ENCODE results near the gene EVI2A. TPM values are rescaled to one million over a fixed set of nuclear protein-coding genes. Genes with fewer than 3 reads are reported as not detected.
"Not testable (repeated sequence)": the region's sequence is repeated elsewhere in the genome, so short reads cannot be mapped to it uniquely, and the experiment has no call there.

The EVI2A gene
- total RNA-seq, 1 experiment from 2014 or later: not detected

DNA sequence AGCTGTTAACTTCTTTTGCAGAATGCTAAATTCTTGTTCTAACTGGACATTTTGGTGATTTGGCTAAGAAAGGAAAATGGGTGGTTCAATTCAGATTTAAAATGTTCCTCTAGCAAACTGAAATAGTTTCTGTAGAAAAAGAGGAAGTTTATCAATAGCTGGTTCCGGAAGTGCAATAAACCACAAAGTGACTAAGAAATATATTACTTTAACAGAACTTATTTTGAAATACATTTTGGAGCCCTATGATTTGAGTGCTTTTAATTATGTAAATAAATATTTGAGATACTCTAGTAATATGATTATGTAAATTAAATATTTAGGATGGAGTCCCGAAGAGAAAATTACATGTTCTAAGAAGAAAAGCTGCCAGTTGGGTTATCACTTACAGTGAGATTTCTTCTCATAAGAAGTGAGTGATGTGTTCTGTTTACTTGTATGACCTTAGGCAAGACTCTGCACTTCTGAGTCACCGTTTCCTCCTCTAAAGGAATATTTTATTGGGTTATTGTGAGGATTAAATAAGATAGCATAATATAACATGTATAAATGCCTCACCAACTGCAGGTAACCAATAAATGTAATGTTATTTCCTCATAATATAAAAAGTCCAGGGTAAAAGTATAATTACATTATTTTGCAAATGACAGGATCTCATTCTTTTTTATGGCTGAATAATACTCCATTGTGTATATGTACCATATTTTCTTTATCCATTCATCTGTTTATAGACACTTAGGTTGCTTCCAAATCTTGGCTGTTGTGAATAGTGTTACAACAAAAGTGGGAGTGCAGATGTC is 7.2 kb downstream of the EVI2A start, which contains the start of gene EVI2B:
Gene EVI2B (minus strand): TSS at position 73 of the 800 bp plus-strand sequence. CDS start 8,445 bp downstream, outside the sequence.
- no peaks in the 10 kb centered on the region for H3K4me1 ChIP-seq (ENCODE audit: control insufficient read depth in 1 of 2, insufficient read depth in 2 of 2, low read length in 2 of 2)
- H3K27ac ChIP-seq (ENCODE audit: low read depth, low read length): no peak within 1 kb of the TSS
- H3K27me3 ChIP-seq (ENCODE audit: insufficient read depth, low read length): no peaks in the 10 kb centered on the region
- no peak within 1 kb of the TSS for H3K4me3 ChIP-seq (replicated peaks in 1 of 2; ENCODE audit: low read depth in 1 of 2, low read length in 2 of 2)
- intact Hi-C loops (cut with micrococcal nuclease): no loop called here
- H3K4me2 ChIP-seq (ENCODE audit: low read length): no peak within 1 kb of the TSS
- no peak for TF ChIP-seq EGR1 (IDR thresholded peaks at IDR 0.05; ENCODE audit: low read depth)
- no peak for TF ChIP-seq FOSL1 (IDR thresholded peaks at IDR 0.05; ENCODE audit: low read depth)
- TF ChIP-seq, protein P1, sequence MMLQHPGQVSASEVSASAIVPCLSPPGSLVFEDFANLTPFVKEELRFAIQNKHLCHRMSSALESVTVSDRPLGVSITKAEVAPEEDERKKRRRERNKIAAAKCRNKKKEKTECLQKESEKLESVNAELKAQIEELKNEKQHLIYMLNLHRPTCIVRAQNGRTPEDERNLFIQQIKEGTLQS (IDR thresholded peaks at IDR 0.05): no peak
- no peak for TF ChIP-seq POLR2AphosphoS5 (IDR thresholded peaks at IDR 0.05; ENCODE audit: low read depth, low read length)
- no peak for TF ChIP-seq CBX3 (IDR thresholded peaks at IDR 0.05; ENCODE audit: low read depth)
- TF ChIP-seq, protein P2, sequence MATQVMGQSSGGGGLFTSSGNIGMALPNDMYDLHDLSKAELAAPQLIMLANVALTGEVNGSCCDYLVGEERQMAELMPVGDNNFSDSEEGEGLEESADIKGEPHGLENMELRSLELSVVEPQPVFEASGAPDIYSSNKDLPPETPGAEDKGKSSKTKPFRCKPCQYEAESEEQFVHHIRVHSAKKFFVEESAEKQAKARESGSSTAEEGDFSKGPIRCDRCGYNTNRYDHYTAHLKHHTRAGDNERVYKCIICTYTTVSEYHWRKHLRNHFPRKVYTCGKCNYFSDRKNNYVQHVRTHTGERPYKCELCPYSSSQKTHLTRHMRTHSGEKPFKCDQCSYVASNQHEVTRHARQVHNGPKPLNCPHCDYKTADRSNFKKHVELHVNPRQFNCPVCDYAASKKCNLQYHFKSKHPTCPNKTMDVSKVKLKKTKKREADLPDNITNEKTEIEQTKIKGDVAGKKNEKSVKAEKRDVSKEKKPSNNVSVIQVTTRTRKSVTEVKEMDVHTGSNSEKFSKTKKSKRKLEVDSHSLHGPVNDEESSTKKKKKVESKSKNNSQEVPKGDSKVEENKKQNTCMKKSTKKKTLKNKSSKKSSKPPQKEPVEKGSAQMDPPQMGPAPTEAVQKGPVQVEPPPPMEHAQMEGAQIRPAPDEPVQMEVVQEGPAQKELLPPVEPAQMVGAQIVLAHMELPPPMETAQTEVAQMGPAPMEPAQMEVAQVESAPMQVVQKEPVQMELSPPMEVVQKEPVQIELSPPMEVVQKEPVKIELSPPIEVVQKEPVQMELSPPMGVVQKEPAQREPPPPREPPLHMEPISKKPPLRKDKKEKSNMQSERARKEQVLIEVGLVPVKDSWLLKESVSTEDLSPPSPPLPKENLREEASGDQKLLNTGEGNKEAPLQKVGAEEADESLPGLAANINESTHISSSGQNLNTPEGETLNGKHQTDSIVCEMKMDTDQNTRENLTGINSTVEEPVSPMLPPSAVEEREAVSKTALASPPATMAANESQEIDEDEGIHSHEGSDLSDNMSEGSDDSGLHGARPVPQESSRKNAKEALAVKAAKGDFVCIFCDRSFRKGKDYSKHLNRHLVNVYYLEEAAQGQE (IDR thresholded peaks at IDR 0.05; ENCODE audit: low read depth): no peak
- no peak for TF ChIP-seq EZH2 (IDR thresholded peaks at IDR 0.05)
- TF ChIP-seq, protein P3, sequence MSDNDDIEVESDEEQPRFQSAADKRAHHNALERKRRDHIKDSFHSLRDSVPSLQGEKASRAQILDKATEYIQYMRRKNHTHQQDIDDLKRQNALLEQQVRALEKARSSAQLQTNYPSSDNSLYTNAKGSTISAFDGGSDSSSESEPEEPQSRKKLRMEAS (IDR thresholded peaks at IDR 0.05): no peak
- TF ChIP-seq JUND (IDR thresholded peaks at IDR 0.05): no peak
- no peak for TF ChIP-seq CEBPB (IDR thresholded peaks at IDR 0.05; ENCODE audit: low read depth)
- no peak for TF ChIP-seq ZNF274 (IDR thresholded peaks at IDR 0.05; ENCODE audit: low read depth, low read length)
- no peak for TF ChIP-seq EZH2phosphoT487 (IDR thresholded peaks at IDR 0.05; ENCODE audit: borderline replicate concordance)
- TF ChIP-seq ZFX (IDR thresholded peaks at IDR 0.05): no peak
- TF ChIP-seq SRF (IDR thresholded peaks at IDR 0.05; ENCODE audit: low read depth): no peak
- BruUV-seq (replicated peaks): no TSS peak
- H4K20me1 ChIP-seq (ENCODE audit: insufficient read depth): no peaks in the 10 kb centered on the region
- no peaks in the 10 kb centered on the region for H3K9me2 ChIP-seq (ENCODE audit: insufficient read depth)
- no peaks in the 10 kb centered on the region; a peak in 1 of 4 replicates for H3K36me3 ChIP-seq (ENCODE audit: control insufficient read depth in 1 of 2, insufficient read depth in 2 of 2, low read length in 2 of 2)
- H3K79me2 ChIP-seq (ENCODE audit: insufficient read depth, low read length): no peaks in the 10 kb centered on the region
- ChIA-PET POLR2A (no interaction called here), RAD21 (ENCODE audit: low non-redundant PET in 1 of 2, low total read pairs in 2 of 2, uncharacterized antibody in 2 of 2, unreplicated experiment in 2 of 2) (no interaction called here), CTCF (no interaction called here)
- H3K9ac ChIP-seq (ENCODE audit: low read length): no peak within 1 kb of the TSS
- no peak within 1 kb of the TSS for H2AFZ ChIP-seq (ENCODE audit: low read depth, low read length, poor library complexity, severe bottlenecking)
- ATAC-seq: no peak
- H3K9me3 ChIP-seq (ENCODE audit: control insufficient read depth in 1 of 2, insufficient read depth in 1 of 2, low read depth in 1 of 2, low read length in 2 of 2): no peaks in the 10 kb centered on the region
- DNase-seq (ENCODE audit: low read depth, low spot score): no peak

DNA sequence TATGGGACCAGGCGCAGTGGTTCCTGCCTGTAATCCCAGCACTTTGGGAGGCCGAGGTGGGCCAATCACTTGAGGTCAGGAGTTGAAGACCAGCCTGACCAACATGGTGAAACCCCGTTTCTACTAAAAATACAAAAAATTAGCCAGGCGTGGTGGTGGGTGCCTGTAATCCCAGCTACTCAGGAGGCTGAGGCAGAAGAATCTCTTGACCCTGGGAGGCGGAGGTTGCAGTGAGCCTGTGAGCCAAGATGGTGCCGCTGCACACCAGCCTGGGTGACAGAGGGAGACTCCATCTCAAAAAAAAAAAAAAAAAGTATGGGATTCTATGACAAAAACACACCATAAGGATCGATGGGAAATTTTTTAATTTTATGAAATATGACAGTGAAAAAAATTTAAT is 9.2 kb downstream of the EVI2A start:
- H3K4me1 ChIP-seq (ENCODE audit: control insufficient read depth in 1 of 2, insufficient read depth in 2 of 2, low read length in 2 of 2); H3K9me2 ChIP-seq (ENCODE audit: insufficient read depth); H3K36me3 ChIP-seq (ENCODE audit: control insufficient read depth in 1 of 2, insufficient read depth in 2 of 2, low read length in 2 of 2); RAD21 ChIA-PET (ENCODE audit: low non-redundant PET in 1 of 2, low total read pairs in 2 of 2, uncharacterized antibody in 2 of 2, unreplicated experiment in 2 of 2); H4K20me1 ChIP-seq (ENCODE audit: insufficient read depth); ATAC-seq; CTCF ChIA-PET; H3K4me2 ChIP-seq (ENCODE audit: low read length); H3K9me3 ChIP-seq (ENCODE audit: control insufficient read depth in 1 of 2, insufficient read depth in 1 of 2, low read depth in 1 of 2, low read length in 2 of 2); H2AFZ ChIP-seq (ENCODE audit: low read depth, low read length, poor library complexity, severe bottlenecking); H3K9ac ChIP-seq (ENCODE audit: low read length); H3K79me2 ChIP-seq (ENCODE audit: insufficient read depth, low read length); BruUV-seq (replicated peaks); intact Hi-C loops (cut with micrococcal nuclease); DNase-seq (ENCODE audit: low read depth, low spot score); H3K4me3 ChIP-seq (replicated peaks in 1 of 2; ENCODE audit: low read depth in 1 of 2, low read length in 2 of 2); H3K27me3 ChIP-seq (ENCODE audit: insufficient read depth, low read length); POLR2A ChIA-PET; H3K27ac ChIP-seq (ENCODE audit: low read depth, low read length): not testable (repeated sequence)
